ENCODE data around the gene SLC4A2. TPM values are rescaled to one million over a fixed set of nuclear protein-coding genes. Genes with fewer than 3 reads are reported as not detected.

SLC4A2 gene
- total and polyA plus RNA-seq, 2 of the 8 experiments (the other 6 are each of a cell fraction or from before 2014, with no cell fraction given), result 72.6 to 147 TPM

- TF ChIP-seq MAX (IDR thresholded peaks at IDR 0.05) (no peak), RBBP5 (IDR thresholded peaks at IDR 0.05; ENCODE audit: borderline replicate concordance, low read depth, low read length) (no peak), CTCF (IDR thresholded peaks at IDR 0.05; ENCODE audit: control extremely low read depth in 1 of 3, insufficient read depth in 1 of 3, low read depth in 1 of 3, low read length in 3 of 3) (no peak), SIN3A (conservative IDR thresholded peaks at IDR 0.05 in 1 of 2, IDR thresholded peaks at IDR 0.05 in 1 of 2; ENCODE audit: low read depth in 1 of 2, low read length in 2 of 2) (no peak)
These were observed 43.6 kb downstream of the SLC4A2 start (continued) for GRCh38 chr7:151102991-151103390.

All from H1 (cell line).